ENCODE data around the gene ZBTB42.

The ZBTB42 gene

DNA sequence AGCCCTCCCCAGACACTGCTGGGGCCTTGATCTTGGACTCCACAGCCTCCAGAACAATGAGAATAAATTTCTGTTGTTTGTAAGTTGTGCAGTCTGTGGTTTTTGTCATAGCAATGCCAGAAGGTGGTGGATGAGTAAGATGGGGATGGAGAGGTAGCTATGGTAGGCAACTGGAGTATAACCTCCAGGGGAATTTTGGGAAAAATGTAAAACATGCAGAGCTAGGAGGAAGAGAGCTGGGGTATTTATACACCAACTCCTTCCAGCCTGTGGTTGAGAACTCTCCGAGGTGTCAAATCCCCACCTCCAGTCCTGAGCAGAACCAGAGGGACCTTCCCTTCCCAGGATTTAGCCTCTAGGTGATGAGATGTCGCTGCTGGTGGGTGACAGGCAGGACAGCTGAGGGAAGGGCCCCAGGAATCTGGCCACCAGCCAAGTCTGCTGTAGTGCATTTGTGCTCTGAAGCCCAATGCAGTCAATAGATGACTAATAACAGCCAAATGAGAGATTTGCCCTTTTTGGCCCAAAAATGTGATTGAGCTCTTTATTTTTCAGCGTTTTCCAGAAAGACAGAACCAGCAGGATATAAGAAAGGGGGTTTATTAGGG lies 45.0 kb downstream of the ZBTB42 start:
- intact Hi-C loops (cut with DNase I; ENCODE audit: low total_unique reads), result no loop called here
- H3K27me3 ChIP-seq, result peaks cover 0 to 88% of the 10 kb centered on the region in 2 donors
- DNase-seq, result no peak

DNA sequence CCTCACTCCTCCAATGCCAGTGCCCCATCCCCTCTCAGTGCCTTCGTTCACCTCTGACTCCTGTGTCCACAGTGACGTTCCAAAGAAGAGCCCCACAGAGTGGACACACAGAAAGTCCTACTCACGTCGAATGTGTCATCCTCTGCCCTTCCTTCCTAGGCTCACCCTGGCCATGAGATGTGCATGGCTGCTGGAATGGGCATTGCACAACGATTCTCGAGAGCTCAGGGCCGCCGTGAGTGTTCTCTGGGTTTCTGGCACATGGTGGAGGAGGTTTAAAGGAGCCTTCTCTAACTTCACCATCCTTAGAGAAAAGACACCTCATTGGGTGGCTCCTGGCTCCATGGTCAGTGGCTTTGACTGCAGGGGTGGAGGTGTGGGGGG lies 51.4 kb downstream of the ZBTB42 start:
- H3K27ac ChIP-seq, result no peak overlapping the region
- no peak overlapping the region for H3K4me3 ChIP-seq
- peaks cover 0 to 57% of the 10 kb centered on the region in 2 donors for H3K27me3 ChIP-seq
- intact Hi-C loops (cut with DNase I; ENCODE audit: low total_unique reads), result no loop called here
- DNase-seq, result peak in 1 of 2 donors; percentile 23
- no peaks in the 10 kb centered on the region for H3K9me3 ChIP-seq
- TF ChIP-seq, protein P1, sequence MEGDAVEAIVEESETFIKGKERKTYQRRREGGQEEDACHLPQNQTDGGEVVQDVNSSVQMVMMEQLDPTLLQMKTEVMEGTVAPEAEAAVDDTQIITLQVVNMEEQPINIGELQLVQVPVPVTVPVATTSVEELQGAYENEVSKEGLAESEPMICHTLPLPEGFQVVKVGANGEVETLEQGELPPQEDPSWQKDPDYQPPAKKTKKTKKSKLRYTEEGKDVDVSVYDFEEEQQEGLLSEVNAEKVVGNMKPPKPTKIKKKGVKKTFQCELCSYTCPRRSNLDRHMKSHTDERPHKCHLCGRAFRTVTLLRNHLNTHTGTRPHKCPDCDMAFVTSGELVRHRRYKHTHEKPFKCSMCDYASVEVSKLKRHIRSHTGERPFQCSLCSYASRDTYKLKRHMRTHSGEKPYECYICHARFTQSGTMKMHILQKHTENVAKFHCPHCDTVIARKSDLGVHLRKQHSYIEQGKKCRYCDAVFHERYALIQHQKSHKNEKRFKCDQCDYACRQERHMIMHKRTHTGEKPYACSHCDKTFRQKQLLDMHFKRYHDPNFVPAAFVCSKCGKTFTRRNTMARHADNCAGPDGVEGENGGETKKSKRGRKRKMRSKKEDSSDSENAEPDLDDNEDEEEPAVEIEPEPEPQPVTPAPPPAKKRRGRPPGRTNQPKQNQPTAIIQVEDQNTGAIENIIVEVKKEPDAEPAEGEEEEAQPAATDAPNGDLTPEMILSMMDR (IDR thresholded peaks at IDR 0.05), result no peak
- H3K36me3 ChIP-seq, result no peaks in the 10 kb centered on the region
- H3K4me1 ChIP-seq, result no peaks in the 10 kb centered on the region

More for the DNA sequence above, 45.0 kb downstream of the ZBTB42 start:
- Histone ChIP-seq H3K4me1 (peaks cover 0 to 23% (median 18%) of the 10 kb centered on the region in 4 donors), H3K4me3 (no peak overlapping the region), H3K27ac (no peak overlapping the region), H3K9me3 (no peaks in the 10 kb centered on the region), H3K36me3 (no peaks in the 10 kb centered on the region)
- TF ChIP-seq, protein P1 (IDR thresholded peaks at IDR 0.05), result no peak
